ENCODE data around the gene PLEKHG3. TPM values are rescaled to one million over a fixed set of nuclear protein-coding genes. Genes with fewer than 3 reads are reported as not detected.

PLEKHG3 gene
- total and polyA plus RNA-seq, 2 of the 13 experiments (the other 11 are each of a cell fraction or from before 2014, with no cell fraction given) = 7.1 to 9.8 TPM

DNA sequence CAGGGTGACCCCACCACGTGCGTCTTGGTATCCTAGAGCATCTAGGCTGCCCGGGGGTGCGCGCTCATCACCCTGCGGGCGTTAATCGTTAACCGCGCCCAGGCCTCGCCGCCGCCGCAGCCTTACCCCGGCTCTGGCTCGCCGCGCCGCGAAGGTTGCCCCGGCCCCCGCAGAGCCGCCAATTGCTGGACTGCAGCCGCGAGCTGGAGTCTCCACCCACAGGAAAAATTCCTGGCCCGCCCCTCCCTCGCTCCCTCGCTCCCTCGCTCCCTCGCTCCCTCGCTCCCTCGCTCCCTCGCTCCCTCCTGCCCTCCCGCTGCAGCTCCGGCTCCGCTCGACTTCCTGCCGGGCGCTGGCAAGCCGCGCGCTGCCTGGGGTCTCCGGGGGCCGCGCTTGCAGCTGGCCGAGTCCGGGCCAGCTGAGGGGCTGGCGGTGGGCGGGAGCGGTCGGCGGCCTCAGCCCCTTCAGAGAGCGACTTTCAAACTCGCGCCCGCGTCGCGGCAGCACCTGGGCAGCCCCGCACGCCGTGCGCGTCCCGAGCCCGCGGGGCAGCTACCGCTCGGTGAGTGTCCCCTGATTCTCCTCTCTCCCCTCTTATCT, at the start of gene PLEKHG3 (continued):
- TF ChIP-seq ZNF275 (CRISPR knock-in tag; IDR thresholded peaks at IDR 0.05; ENCODE audit: borderline replicate concordance) (no peak), FLYWCH1 (CRISPR knock-in tag; IDR thresholded peaks at IDR 0.05) (no peak), RNF2 (conservative IDR thresholded peaks at IDR 0.05; ENCODE audit: low read depth) (peak; percentile 88), ZNF589 (CRISPR knock-in tag; conservative IDR thresholded peaks at IDR 0.05) (0 out of 2 replicates have a peak, but pooled peaks have one; percentile 36), ZSCAN22 (CRISPR knock-in tag; IDR thresholded peaks at IDR 0.05) (no peak), ZNF230 (CRISPR knock-in tag; IDR thresholded peaks at IDR 0.05) (peak; percentile 75; the same call in 1 of the 2 replicates), KDM6A (CRISPR knock-in tag; IDR thresholded peaks at IDR 0.05; ENCODE audit: low read depth) (no peak), SNAPC2 (CRISPR knock-in tag; IDR thresholded peaks at IDR 0.05) (no peak), ERF (CRISPR knock-in tag; IDR thresholded peaks at IDR 0.05) (peak; percentile 67; the same call in 1 of the 2 replicates), TMF1 (CRISPR knock-in tag; IDR thresholded peaks at IDR 0.05; ENCODE audit: low read depth) (no peak), ETV5 (CRISPR knock-in tag; IDR thresholded peaks at IDR 0.05; ENCODE audit: borderline replicate concordance) (0 out of 2 replicates have a peak, but pooled peaks have one; percentile 47)
- TF ChIP-seq, protein P1, sequence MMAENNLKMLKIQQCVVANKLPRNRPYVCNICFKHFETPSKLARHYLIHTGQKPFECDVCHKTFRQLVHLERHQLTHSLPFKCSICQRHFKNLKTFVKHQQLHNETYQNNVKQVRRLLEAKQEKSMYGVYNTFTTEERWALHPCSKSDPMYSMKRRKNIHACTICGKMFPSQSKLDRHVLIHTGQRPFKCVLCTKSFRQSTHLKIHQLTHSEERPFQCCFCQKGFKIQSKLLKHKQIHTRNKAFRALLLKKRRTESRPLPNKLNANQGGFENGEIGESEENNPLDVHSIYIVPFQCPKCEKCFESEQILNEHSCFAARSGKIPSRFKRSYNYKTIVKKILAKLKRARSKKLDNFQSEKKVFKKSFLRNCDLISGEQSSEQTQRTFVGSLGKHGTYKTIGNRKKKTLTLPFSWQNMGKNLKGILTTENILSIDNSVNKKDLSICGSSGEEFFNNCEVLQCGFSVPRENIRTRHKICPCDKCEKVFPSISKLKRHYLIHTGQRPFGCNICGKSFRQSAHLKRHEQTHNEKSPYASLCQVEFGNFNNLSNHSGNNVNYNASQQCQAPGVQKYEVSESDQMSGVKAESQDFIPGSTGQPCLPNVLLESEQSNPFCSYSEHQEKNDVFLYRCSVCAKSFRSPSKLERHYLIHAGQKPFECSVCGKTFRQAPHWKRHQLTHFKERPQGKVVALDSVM (CRISPR knock-in tag; IDR thresholded peaks at IDR 0.05) = peak; percentile 67
- TF ChIP-seq, protein P2, sequence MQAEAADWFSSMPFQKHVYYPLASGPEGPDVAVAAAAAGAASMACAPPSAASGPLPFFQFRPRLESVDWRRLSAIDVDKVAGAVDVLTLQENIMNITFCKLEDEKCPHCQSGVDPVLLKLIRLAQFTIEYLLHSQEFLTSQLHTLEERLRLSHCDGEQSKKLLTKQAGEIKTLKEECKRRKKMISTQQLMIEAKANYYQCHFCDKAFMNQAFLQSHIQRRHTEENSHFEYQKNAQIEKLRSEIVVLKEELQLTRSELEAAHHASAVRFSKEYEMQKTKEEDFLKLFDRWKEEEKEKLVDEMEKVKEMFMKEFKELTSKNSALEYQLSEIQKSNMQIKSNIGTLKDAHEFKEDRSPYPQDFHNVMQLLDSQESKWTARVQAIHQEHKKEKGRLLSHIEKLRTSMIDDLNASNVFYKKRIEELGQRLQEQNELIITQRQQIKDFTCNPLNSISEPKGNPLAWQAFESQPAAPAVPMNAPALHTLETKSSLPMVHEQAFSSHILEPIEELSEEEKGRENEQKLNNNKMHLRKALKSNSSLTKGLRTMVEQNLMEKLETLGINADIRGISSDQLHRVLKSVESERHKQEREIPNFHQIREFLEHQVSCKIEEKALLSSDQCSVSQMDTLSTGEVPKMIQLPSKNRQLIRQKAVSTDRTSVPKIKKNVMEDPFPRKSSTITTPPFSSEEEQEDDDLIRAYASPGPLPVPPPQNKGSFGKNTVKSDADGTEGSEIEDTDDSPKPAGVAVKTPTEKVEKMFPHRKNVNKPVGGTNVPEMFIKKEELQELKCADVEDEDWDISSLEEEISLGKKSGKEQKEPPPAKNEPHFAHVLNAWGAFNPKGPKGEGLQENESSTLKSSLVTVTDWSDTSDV (CRISPR knock-in tag; IDR thresholded peaks at IDR 0.05) = no peak
- TF ChIP-seq, protein P3, sequence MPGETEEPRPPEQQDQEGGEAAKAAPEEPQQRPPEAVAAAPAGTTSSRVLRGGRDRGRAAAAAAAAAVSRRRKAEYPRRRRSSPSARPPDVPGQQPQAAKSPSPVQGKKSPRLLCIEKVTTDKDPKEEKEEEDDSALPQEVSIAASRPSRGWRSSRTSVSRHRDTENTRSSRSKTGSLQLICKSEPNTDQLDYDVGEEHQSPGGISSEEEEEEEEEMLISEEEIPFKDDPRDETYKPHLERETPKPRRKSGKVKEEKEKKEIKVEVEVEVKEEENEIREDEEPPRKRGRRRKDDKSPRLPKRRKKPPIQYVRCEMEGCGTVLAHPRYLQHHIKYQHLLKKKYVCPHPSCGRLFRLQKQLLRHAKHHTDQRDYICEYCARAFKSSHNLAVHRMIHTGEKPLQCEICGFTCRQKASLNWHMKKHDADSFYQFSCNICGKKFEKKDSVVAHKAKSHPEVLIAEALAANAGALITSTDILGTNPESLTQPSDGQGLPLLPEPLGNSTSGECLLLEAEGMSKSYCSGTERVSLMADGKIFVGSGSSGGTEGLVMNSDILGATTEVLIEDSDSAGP (CRISPR knock-in tag; IDR thresholded peaks at IDR 0.05; ENCODE audit: borderline replicate concordance) = peak; percentile 76
- TF ChIP-seq, protein P4, sequence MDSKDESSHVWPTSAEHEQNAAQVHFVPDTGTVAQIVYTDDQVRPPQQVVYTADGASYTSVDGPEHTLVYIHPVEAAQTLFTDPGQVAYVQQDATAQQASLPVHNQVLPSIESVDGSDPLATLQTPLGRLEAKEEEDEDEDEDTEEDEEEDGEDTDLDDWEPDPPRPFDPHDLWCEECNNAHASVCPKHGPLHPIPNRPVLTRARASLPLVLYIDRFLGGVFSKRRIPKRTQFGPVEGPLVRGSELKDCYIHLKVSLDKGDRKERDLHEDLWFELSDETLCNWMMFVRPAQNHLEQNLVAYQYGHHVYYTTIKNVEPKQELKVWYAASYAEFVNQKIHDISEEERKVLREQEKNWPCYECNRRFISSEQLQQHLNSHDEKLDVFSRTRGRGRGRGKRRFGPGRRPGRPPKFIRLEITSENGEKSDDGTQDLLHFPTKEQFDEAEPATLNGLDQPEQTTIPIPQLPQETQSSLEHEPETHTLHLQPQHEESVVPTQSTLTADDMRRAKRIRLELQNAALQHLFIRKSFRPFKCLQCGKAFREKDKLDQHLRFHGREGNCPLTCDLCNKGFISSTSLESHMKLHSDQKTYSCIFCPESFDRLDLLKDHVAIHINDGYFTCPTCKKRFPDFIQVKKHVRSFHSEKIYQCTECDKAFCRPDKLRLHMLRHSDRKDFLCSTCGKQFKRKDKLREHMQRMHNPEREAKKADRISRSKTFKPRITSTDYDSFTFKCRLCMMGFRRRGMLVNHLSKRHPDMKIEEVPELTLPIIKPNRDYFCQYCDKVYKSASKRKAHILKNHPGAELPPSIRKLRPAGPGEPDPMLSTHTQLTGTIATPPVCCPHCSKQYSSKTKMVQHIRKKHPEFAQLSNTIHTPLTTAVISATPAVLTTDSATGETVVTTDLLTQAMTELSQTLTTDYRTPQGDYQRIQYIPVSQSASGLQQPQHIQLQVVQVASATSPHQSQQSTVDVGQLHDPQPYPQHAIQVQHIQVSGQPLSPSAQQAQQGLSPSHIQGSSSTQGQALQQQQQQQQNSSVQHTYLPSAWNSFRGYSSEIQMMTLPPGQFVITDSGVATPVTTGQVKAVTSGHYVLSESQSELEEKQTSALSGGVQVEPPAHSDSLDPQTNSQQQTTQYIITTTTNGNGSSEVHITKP (CRISPR knock-in tag; IDR thresholded peaks at IDR 0.05; ENCODE audit: low read depth) = no peak
